Activated naive CD4-positive, alpha-beta T cell treated with anti-CD3 and anti-CD28 coated beads, Interleukin-2, amount 10 ng/mL, durations not matched to agents 7 days and 5 days (primary cell): ENCODE measurements around the gene ERICH6.
"Not testable (repeated sequence)": the region's sequence is repeated elsewhere in the genome, so short reads cannot be mapped to it uniquely, and the experiment has no call there.

ENCODE experiments used
- CTCF ChIA-PET: fragments of 350-600 bp; sonication (Branson Sonifier 250); formaldehyde crosslinking; loops from one replicate; lab custom pipeline; 2021; ENCODE audit warnings: antibody characterized with exemption; lab: Charles Lee
- DNase-seq: peaks from one replicate; pipeline ENCODE4 v3.0.0-alpha.2; 2020
- H3K27ac Mint-ChIP-seq: one replicate; pipeline ENCODE4 v1.8.0; 2021; ENCODE audit warnings: mild to moderate bottlenecking, moderate library complexity, mixed read lengths
- H3K27me3 Mint-ChIP-seq: one replicate; pipeline ENCODE4 v1.8.0; 2021; ENCODE audit warnings: mild to moderate bottlenecking, mixed read lengths
- H3K36me3 Mint-ChIP-seq: one replicate; pipeline ENCODE4 v1.8.0; 2021; ENCODE audit warnings: mixed read lengths
- H3K4me1 Mint-ChIP-seq: one replicate; pipeline ENCODE4 v1.8.0; 2021; ENCODE audit warnings: mixed read lengths
- H3K4me3 Mint-ChIP-seq: one replicate; pipeline ENCODE4 v1.8.0; 2021; ENCODE audit warnings: mild to moderate bottlenecking, moderate library complexity, mixed read lengths
- H3K9me3 Mint-ChIP-seq: one replicate; pipeline ENCODE4 v1.8.0; 2021; ENCODE audit warnings: mixed read lengths

Gene ERICH6

GRCh38 chr3:150631515-150632221 lies 72.1 kb downstream of the ERICH6 start:
- H3K36me3 Mint-ChIP-seq, result peaks cover 27% of the 10 kb centered on the region
- H3K27me3 Mint-ChIP-seq, result no peaks in the 10 kb centered on the region
- CTCF ChIA-PET, result interaction anchor here (1.1 kb wide), 1 partner anchor 89 kb away, joined by 3 read pairs; no protein-coding TSS in a partner anchor
- no peak for DNase-seq
- no peak overlapping the region for H3K4me3 Mint-ChIP-seq
- no peak overlapping the region for H3K27ac Mint-ChIP-seq
- H3K4me1 Mint-ChIP-seq, result peaks cover 22% of the 10 kb centered on the region
- H3K9me3 Mint-ChIP-seq, result no peaks in the 10 kb centered on the region

- no peak for DNase-seq
- Mint-ChIP-seq H3K9me3 (no peaks in the 10 kb centered on the region), H3K36me3 (peaks cover 42% of the 10 kb centered on the region), H3K4me1 (no peaks in the 10 kb centered on the region), H3K27me3 (no peaks in the 10 kb centered on the region), H3K27ac (no peak overlapping the region), H3K4me3 (no peak overlapping the region)
- CTCF ChIA-PET, result no interaction called here
Observed at GRCh38 chr3:150627557-150627956, 76.2 kb downstream of the ERICH6 start.

DNA sequence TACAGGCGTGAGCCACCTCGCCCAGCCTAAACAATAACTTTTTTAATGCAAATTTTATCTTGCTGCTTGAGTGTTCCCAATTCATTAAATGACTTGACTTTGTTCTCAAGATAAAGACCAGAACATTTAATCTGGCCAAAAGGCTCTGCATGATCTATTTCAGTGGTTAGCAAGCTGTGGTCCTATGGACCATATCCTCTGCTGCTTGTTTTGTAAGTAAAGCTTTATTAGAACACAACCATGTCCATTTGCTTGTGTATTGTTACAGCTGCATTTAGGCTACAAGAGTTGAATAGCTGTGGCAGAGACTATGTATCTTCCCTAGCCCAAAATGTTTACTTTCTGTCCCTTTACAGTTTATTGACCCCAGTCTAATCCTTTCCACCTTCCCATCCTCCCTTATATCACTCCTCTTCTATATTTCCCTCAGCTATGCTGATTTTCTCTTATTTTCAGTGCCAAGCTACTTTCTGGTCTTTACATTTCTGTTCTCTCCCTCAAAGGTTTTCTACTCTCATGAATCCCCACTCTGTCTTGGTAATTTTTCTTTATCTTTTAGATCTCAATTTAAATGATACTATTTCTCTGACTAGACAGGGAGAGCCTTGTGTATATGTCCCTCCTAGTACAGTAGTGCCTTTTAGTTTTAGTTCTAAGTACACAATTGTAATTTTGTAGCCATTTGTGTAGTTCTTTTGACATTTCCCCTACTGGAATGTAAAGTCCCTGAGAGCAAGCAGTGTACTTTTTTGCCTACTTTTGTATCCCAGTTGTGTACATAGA lies 77.4 kb downstream of the ERICH6 start:
- H3K27me3 Mint-ChIP-seq, result no peaks in the 10 kb centered on the region
- peaks cover 3% of the 10 kb centered on the region for H3K4me1 Mint-ChIP-seq
- no peaks in the 10 kb centered on the region for H3K9me3 Mint-ChIP-seq
- no peak overlapping the region for H3K4me3 Mint-ChIP-seq
- peaks cover 42% of the 10 kb centered on the region for H3K36me3 Mint-ChIP-seq
- CTCF ChIA-PET, result no interaction called here
- DNase-seq, result no peak
- H3K27ac Mint-ChIP-seq, result no peak overlapping the region

DNA sequence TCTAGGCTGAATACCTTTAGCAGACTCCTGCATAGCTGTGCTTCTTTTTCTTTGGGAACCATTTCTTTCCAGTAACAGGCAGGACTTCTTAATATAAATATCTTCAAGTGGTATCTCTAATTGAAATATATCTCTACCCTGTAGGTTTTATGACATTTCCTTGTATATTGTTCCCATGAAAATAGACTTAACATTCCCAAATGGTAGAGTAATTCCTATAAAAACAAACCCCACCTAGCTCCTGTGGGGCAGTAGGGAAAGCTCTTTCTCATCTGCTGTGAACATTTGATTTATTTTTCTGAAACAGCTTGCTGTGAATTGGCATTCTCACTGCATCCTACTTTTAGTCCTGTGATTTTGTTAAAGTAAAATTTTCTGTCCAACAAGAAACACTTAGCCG lies 79.8 kb downstream of the ERICH6 start:
- no peaks in the 10 kb centered on the region for H3K9me3 Mint-ChIP-seq
- H3K4me1 Mint-ChIP-seq, result peaks cover 10% of the 10 kb centered on the region
- H3K27ac Mint-ChIP-seq, result no peak overlapping the region
- H3K36me3 Mint-ChIP-seq, result peaks cover 33% of the 10 kb centered on the region
- H3K27me3 Mint-ChIP-seq, result no peaks in the 10 kb centered on the region
- H3K4me3 Mint-ChIP-seq, result no peak overlapping the region
- no peak for DNase-seq
- CTCF ChIA-PET, result no interaction called here

DNA sequence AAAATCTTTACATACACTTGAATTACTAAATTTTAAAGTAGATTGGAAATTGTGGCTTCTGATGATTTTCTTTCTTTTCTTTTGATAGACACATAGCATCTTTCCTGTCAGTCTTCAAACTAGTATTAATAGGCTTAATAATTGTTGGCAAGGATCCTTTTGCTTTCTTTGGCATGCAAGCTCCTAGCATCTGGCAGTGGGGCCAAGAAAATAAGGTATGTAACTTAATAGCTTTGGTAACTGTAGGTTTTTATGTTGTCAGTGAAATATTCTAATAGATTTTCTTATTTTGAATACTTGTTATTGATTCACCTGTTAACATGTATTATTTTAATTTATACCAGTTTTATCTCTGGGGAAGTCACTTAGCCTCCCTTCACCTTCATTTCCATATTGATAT lies 80.8 kb downstream of the ERICH6 start:
- H3K4me1 Mint-ChIP-seq, DNase-seq, H3K4me3 Mint-ChIP-seq, H3K27me3 Mint-ChIP-seq, H3K27ac Mint-ChIP-seq, CTCF ChIA-PET, H3K9me3 Mint-ChIP-seq: not testable (repeated sequence)
- peaks cover 37% of the 10 kb centered on the region for H3K36me3 Mint-ChIP-seq

GRCh38 chr3:150620002-150620689 lies 83.6 kb downstream of the ERICH6 start:
- Mint-ChIP-seq H3K27me3 (no peaks in the 10 kb centered on the region), H3K27ac (no peak overlapping the region), H3K9me3 (no peaks in the 10 kb centered on the region), H3K4me1 (peaks cover 10% of the 10 kb centered on the region), H3K36me3 (peaks cover 22% of the 10 kb centered on the region), H3K4me3 (no peak overlapping the region)
- CTCF ChIA-PET, result interaction anchor here (0.6 kb wide), 1 partner anchor 232 kb away, joined by 3 read pairs; no protein-coding TSS in a partner anchor
- DNase-seq, result no peak

GRCh38 chr3:150613709-150614480 lies 89.8 kb downstream of the ERICH6 start:
- CTCF ChIA-PET, result no interaction called here
- Mint-ChIP-seq H3K27ac (no peak overlapping the region), H3K4me3 (no peak overlapping the region), H3K4me1 (peaks cover 44% of the 10 kb centered on the region), H3K9me3 (no peaks in the 10 kb centered on the region), H3K27me3 (no peaks in the 10 kb centered on the region), H3K36me3 (peaks cover 42% of the 10 kb centered on the region)
- DNase-seq, result no peak

DNA sequence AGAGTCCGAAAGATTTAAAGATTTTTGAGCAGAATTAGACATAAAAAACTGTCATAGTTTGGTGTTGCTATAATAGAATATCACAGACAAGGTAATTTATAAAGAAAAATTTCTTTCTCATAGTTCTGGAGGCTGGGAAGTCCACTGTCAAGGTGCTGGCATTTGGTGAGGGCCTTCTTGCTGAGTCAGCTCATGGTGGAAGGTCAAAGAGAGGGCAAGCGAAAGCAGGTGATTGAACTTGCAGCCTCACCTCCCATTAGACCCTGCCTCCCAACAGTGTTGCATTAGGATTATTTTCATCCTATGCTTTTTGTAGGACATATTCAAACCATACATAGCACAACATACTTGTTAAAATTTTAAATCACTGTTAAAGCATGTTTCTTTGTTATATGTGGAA lies 90.7 kb downstream of the ERICH6 start:
- Mint-ChIP-seq H3K4me3 (no peak overlapping the region), H3K9me3 (no peaks in the 10 kb centered on the region), H3K27me3 (no peaks in the 10 kb centered on the region), H3K36me3 (peaks cover 37% of the 10 kb centered on the region), H3K27ac (no peak overlapping the region), H3K4me1 (peaks cover 52% of the 10 kb centered on the region)
- CTCF ChIA-PET, result no interaction called here
- no peak for DNase-seq

DNA sequence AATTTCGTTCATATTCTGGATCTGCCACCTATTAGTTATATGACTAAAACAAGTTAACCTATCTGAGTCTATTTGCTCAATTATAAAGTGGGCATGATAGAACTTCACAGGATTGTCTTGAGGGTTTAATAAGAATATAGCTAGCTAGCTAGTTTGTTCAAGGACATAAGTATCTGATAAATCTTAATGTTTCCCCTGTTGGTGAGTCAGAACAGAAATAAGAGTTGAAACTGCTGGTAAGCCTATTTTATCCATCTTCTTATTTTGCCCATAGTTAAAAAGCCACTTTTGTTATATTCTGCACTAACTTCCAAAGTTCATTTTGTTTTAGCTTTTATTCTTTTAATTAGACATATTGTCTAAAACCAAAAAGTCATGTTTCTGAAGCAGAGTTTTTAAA lies 91.2 kb downstream of the ERICH6 start:
- peaks cover 57% of the 10 kb centered on the region for H3K4me1 Mint-ChIP-seq
- DNase-seq, result no peak
- no peaks in the 10 kb centered on the region for H3K9me3 Mint-ChIP-seq
- H3K36me3 Mint-ChIP-seq, result peaks cover 41% of the 10 kb centered on the region
- no peak overlapping the region for H3K4me3 Mint-ChIP-seq
- H3K27ac Mint-ChIP-seq, result no peak overlapping the region
- CTCF ChIA-PET, result no interaction called here
- H3K27me3 Mint-ChIP-seq, result no peaks in the 10 kb centered on the region

DNA sequence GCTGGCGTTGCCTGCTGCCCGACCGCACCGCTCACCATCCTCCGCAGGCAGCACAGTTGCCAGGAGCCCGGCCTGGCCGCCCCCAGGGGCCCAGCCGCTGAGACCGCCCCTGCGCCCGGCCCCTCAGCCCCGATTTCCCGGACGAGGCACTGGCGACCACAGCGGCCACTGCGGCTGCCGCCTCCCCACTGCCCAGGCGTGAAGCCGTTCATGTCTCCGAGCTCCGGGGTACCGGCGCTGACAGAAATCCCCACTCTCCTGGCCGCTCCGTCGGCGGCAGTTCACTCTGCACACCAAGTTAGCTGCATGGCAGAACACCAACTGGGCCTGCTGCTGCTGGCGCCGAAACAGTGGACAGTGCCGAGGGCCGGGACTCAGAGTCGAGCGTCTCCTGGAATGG lies 92.1 kb downstream of the ERICH6 start:
- Mint-ChIP-seq H3K4me3 (no peak overlapping the region), H3K27me3 (no peaks in the 10 kb centered on the region), H3K27ac (no peak overlapping the region), H3K4me1 (peaks cover 65% of the 10 kb centered on the region), H3K9me3 (no peaks in the 10 kb centered on the region), H3K36me3 (peaks cover 47% of the 10 kb centered on the region)
- CTCF ChIA-PET, result interaction anchor here (0.5 to 0.6 kb wide), 2 partner anchors 65 to 1522 kb away, joined by 3 to 4 read pairs; no protein-coding TSS in a partner anchor
- DNase-seq, result no peak

DNA sequence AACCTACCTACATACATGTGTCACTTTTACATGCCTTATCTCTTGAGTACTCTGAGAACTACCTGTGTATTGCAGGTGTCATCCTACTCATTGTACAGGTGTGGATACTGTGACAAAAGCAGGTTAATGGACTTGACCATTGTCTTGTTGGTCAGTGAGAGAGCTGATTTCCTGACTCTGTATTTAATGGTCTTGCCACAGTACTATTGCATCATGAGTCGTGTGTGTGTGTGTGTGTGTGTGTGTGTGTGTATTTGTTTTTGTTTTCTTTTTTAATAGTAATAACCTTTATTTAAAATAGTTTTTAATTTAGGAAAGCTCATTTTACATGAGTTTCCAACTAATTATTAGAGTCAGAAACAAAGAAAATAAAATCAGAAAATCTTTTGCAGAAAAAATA lies 92.9 kb downstream of the ERICH6 start:
- Mint-ChIP-seq H3K27ac (no peak overlapping the region), H3K27me3 (no peaks in the 10 kb centered on the region), H3K9me3 (no peaks in the 10 kb centered on the region), H3K4me1 (peaks cover 73% of the 10 kb centered on the region), H3K4me3 (no peak overlapping the region), H3K36me3 (peaks cover 52% of the 10 kb centered on the region)
- no peak for DNase-seq
- CTCF ChIA-PET, result no interaction called here

DNA sequence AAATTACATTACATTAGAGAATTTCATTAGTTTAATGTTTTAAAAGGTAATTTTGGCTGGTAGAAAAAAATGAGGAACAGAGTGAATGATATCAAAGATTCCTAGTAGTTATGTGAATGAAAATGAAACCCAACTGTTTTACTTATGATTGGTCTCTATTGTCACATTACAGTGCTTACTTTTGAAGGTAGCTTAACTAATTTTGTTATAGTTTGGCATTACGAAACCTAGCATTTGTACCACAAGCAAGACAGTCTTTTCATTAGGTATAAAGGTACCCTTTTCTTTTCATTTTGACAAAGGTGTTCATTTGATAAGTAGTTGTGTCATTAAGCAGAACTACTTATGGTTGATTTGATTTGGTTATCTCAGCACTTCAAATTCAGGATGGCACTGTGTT lies 93.7 kb downstream of the ERICH6 start:
- DNase-seq, result no peak
- peaks cover 53% of the 10 kb centered on the region for H3K36me3 Mint-ChIP-seq
- no peak overlapping the region for H3K27ac Mint-ChIP-seq
- no peaks in the 10 kb centered on the region for H3K27me3 Mint-ChIP-seq
- H3K4me3 Mint-ChIP-seq, result no peak overlapping the region
- H3K4me1 Mint-ChIP-seq, result peaks cover 80% of the 10 kb centered on the region
- CTCF ChIA-PET, result no interaction called here
- no peaks in the 10 kb centered on the region for H3K9me3 Mint-ChIP-seq
